Measurements from ENCODE around the gene SYT1.

Gene SYT1

GRCh38 chr12:78949532-78949931 is 85.0 kb downstream of the SYT1 start:
- H3K4me3 ChIP-seq: no peak overlapping the region
- peaks cover 0 to 4% (median 0%) of the 10 kb centered on the region in 11 experiments; a peak in 1 of 22 replicates for H4K20me1 ChIP-seq
- H3K27me3 ChIP-seq: no peaks in the 10 kb centered on the region
- peaks cover 16 to 71% (median 54%) of the 10 kb centered on the region in 11 experiments; a peak in 19 of 22 replicates for H3K36me3 ChIP-seq
- no peak for TF ChIP-seq Cebpa-rat (IDR thresholded peaks at IDR 0.05)
- no peak overlapping the region for H3K4me2 ChIP-seq
- no peak overlapping the region for H3K9ac ChIP-seq
- peaks cover 23 to 42% (median 30%) of the 10 kb centered on the region in 11 experiments for H3K9me3 ChIP-seq (replicated peaks in 1 of 11)
- H3K4me1 ChIP-seq: 0 out of 20 replicates have a peak, but pooled peaks cover 0 to 4% (median 0%) of the 10 kb centered on the region in 10 experiments
- H3K27ac ChIP-seq: no peak overlapping the region

GRCh38 chr12:78951803-78952551 is 87.4 kb downstream of the SYT1 start:
- no peak for TF ChIP-seq Cebpa-rat (IDR thresholded peaks at IDR 0.05)
- peaks cover 14 to 27% (median 21%) of the 10 kb centered on the region in 11 experiments; a peak in 21 of 22 replicates for H3K9me3 ChIP-seq (replicated peaks in 1 of 11)
- H3K4me1 ChIP-seq: no peaks in the 10 kb centered on the region
- no peak overlapping the region for H3K4me2 ChIP-seq
- peaks cover 0 to 6% (median 0%) of the 10 kb centered on the region in 11 experiments; a peak in 1 of 22 replicates for H4K20me1 ChIP-seq
- H3K36me3 ChIP-seq: peaks cover 10 to 70% (median 48%) of the 10 kb centered on the region in 11 experiments; a peak in 17 of 22 replicates
- H3K27ac ChIP-seq: no peak overlapping the region
- no peaks in the 10 kb centered on the region for H3K27me3 ChIP-seq
- no peak overlapping the region for H3K9ac ChIP-seq
- no peak overlapping the region for H3K4me3 ChIP-seq

GRCh38 chr12:78952552-78952929 is 88.0 kb downstream of the SYT1 start:
- Histone ChIP-seq H3K9ac (no peak overlapping the region), H3K4me3 (no peak overlapping the region), H3K9me3 (replicated peaks in 1 of 11) (peaks cover 12 to 22% (median 15%) of the 10 kb centered on the region in 11 experiments; a peak in 18 of 22 replicates), H3K27ac (no peak overlapping the region), H3K4me1 (no peaks in the 10 kb centered on the region), H3K4me2 (no peak overlapping the region), H4K20me1 (peaks cover 0 to 7% (median 0%) of the 10 kb centered on the region in 11 experiments; a peak in 1 of 22 replicates), H3K36me3 (peaks cover 8 to 64% (median 44%) of the 10 kb centered on the region in 11 experiments; a peak in 16 of 22 replicates), H3K27me3 (no peaks in the 10 kb centered on the region)
- TF ChIP-seq Cebpa-rat (IDR thresholded peaks at IDR 0.05): no peak

GRCh38 chr12:78958941-78959340 is 94.4 kb downstream of the SYT1 start:
- Histone ChIP-seq H3K9me3 (replicated peaks in 1 of 11) (no peaks in the 10 kb centered on the region), H4K20me1 (peaks cover 0 to 3% (median 0%) of the 10 kb centered on the region in 11 experiments; a peak in 1 of 22 replicates), H3K27me3 (no peaks in the 10 kb centered on the region), H3K4me2 (no peak overlapping the region), H3K27ac (no peak overlapping the region), H3K4me1 (no peaks in the 10 kb centered on the region), H3K4me3 (no peak overlapping the region), H3K36me3 (peaks cover 0 to 38% (median 19%) of the 10 kb centered on the region in 11 experiments; a peak in 16 of 22 replicates), H3K9ac (no peak overlapping the region)
- TF ChIP-seq Cebpa-rat (IDR thresholded peaks at IDR 0.05): no peak

GRCh38 chr12:78959556-78959955 is 95.0 kb downstream of the SYT1 start:
- H3K4me3 ChIP-seq: no peak overlapping the region
- H3K27me3 ChIP-seq: no peaks in the 10 kb centered on the region
- no peak for TF ChIP-seq Cebpa-rat (IDR thresholded peaks at IDR 0.05)
- no peak overlapping the region for H3K4me2 ChIP-seq
- peaks cover 0 to 3% (median 0%) of the 10 kb centered on the region in 11 experiments; a peak in 1 of 22 replicates for H4K20me1 ChIP-seq
- H3K27ac ChIP-seq: no peak overlapping the region
- H3K36me3 ChIP-seq: peaks cover 0 to 38% (median 19%) of the 10 kb centered on the region in 11 experiments; a peak in 16 of 22 replicates
- no peaks in the 10 kb centered on the region for H3K4me1 ChIP-seq
- H3K9ac ChIP-seq: no peak overlapping the region
- H3K9me3 ChIP-seq (replicated peaks in 1 of 11): no peaks in the 10 kb centered on the region

GRCh38 chr12:78961171-78961570 is 96.6 kb downstream of the SYT1 start:
- no peak for TF ChIP-seq Cebpa-rat (IDR thresholded peaks at IDR 0.05)
- no peak overlapping the region for H3K27ac ChIP-seq

GRCh38 chr12:78963439-78964227 is 99.1 kb downstream of the SYT1 start:
- no peak overlapping the region for H3K4me3 ChIP-seq
- no peaks in the 10 kb centered on the region for H3K9me3 ChIP-seq (replicated peaks in 1 of 11)
- H3K4me2 ChIP-seq: no peak overlapping the region
- no peak for TF ChIP-seq Cebpa-rat (IDR thresholded peaks at IDR 0.05)
- no peaks in the 10 kb centered on the region for H3K4me1 ChIP-seq
- H3K36me3 ChIP-seq: peaks cover 0 to 29% (median 10%) of the 10 kb centered on the region in 11 experiments; a peak in 11 of 22 replicates
- no peaks in the 10 kb centered on the region; a peak in 1 of 22 replicates for H4K20me1 ChIP-seq
- no peak overlapping the region for H3K27ac ChIP-seq
- H3K9ac ChIP-seq: no peak overlapping the region
- no peaks in the 10 kb centered on the region for H3K27me3 ChIP-seq

More at GRCh38 chr12:78961171-78961570, 96.6 kb downstream of the SYT1 start:
- no peak overlapping the region for H3K4me2 ChIP-seq
- no peaks in the 10 kb centered on the region for H3K4me1 ChIP-seq
- H3K4me3 ChIP-seq: no peak overlapping the region
- H3K9ac ChIP-seq: no peak overlapping the region
- H4K20me1 ChIP-seq: peaks cover 0 to 3% (median 0%) of the 10 kb centered on the region in 11 experiments; a peak in 1 of 22 replicates
- H3K27me3 ChIP-seq: no peaks in the 10 kb centered on the region
- H3K9me3 ChIP-seq (replicated peaks in 1 of 11): no peaks in the 10 kb centered on the region
- peaks cover 0 to 30% (median 17%) of the 10 kb centered on the region in 11 experiments; a peak in 14 of 22 replicates for H3K36me3 ChIP-seq

GRCh38 chr12:78964521-78964920 is 99.9 kb downstream of the SYT1 start:
- Histone ChIP-seq H4K20me1 (no peaks in the 10 kb centered on the region; a peak in 1 of 22 replicates), H3K27ac (no peak overlapping the region), H3K4me3 (no peak overlapping the region), H3K9ac (no peak overlapping the region), H3K9me3 (replicated peaks in 1 of 11) (no peaks in the 10 kb centered on the region), H3K27me3 (no peaks in the 10 kb centered on the region), H3K36me3 (peaks cover 0 to 29% (median 10%) of the 10 kb centered on the region in 11 experiments; a peak in 11 of 22 replicates), H3K4me1 (no peaks in the 10 kb centered on the region), H3K4me2 (no peak overlapping the region)
- no peak for TF ChIP-seq Cebpa-rat (IDR thresholded peaks at IDR 0.05)

- H3K4me1 ChIP-seq: no peaks in the 10 kb centered on the region
- no peak for TF ChIP-seq Cebpa-rat (IDR thresholded peaks at IDR 0.05)
- no peak overlapping the region for H3K4me2 ChIP-seq
- H3K36me3 ChIP-seq: peaks cover 0 to 20% (median 3%) of the 10 kb centered on the region in 11 experiments; a peak in 10 of 22 replicates
- H4K20me1 ChIP-seq: no peaks in the 10 kb centered on the region; a peak in 1 of 22 replicates
- no peak overlapping the region for H3K9ac ChIP-seq
- no peak overlapping the region for H3K4me3 ChIP-seq
- H3K27me3 ChIP-seq: no peaks in the 10 kb centered on the region
- no peaks in the 10 kb centered on the region for H3K9me3 ChIP-seq (replicated peaks in 1 of 11)
- H3K27ac ChIP-seq: no peak overlapping the region
Observed at GRCh38 chr12:78966062-78966461, 101.5 kb downstream of the SYT1 start.
